H1 (cell line): Measurements from ENCODE around the gene TANC1. TPM values are rescaled to one million over a fixed set of nuclear protein-coding genes. Genes with fewer than 3 reads are reported as not detected.

ENCODE experiments used
- CTCF ChIA-PET: fragments of 300-600 bp; sonication (Branson Sonifier 250); formaldehyde crosslinking; loops from one replicate; lab custom pipeline; 2021; ENCODE audit not compliant: partially characterized antibody; lab: Charles Lee
- POLR2A ChIA-PET: fragments of 300-600 bp; sonication (Branson Sonifier 250); formaldehyde crosslinking; loops from one replicate; lab custom pipeline; 2021; ENCODE audit warnings: inconsistent platforms; ENCODE audit not compliant: partially characterized antibody; lab: Charles Lee
- DNase-seq, 2 experiments: peaks; one replicate each; pipeline versions ENCODE4 v3.0.0 to v3.0.0-alpha.2; 2010 to 2022; ENCODE audit warnings: low spot score in 2 of 2, low read depth in 1 of 2, mixed read lengths in 1 of 2
- FAIRE-seq: peaks from 2 replicates; lab custom pipeline; 2011; peaks lifted over from hg19 to GRCh38; lab: Jason Lieb, UNC
- H2AFZ ChIP-seq: 2 replicates; pipeline ENCODE4 v1.8.1; 2012; ENCODE audit warnings: low read length, inconsistent platforms
- H2AK5ac ChIP-seq: 2 replicates; pipeline ENCODE4 v1.6.1; 2013; ENCODE audit warnings: low read depth, low read length
- H2BK120ac ChIP-seq: replicated peaks from 2 replicates; pipeline ENCODE3; 2013; ENCODE audit warnings: low read depth, low read length, inconsistent platforms
- H2BK12ac ChIP-seq: 2 replicates; pipeline ENCODE4 v1.6.1; 2013; ENCODE audit warnings: low read depth, low read length
- H2BK15ac ChIP-seq: 2 replicates; pipeline ENCODE4 v1.6.1; 2013; ENCODE audit warnings: low read length
- H2BK20ac ChIP-seq: 2 replicates; pipeline ENCODE4 v1.6.1; 2013; ENCODE audit warnings: low read length
- H2BK5ac ChIP-seq: 2 replicates; pipeline ENCODE4 v1.6.1; 2013; ENCODE audit warnings: low read depth, low read length
- H3K14ac ChIP-seq: 2 replicates; pipeline ENCODE4 v1.6.1; 2013; ENCODE audit warnings: inconsistent platforms; ENCODE audit not compliant: insufficient read length
- H3K18ac ChIP-seq: 2 replicates; pipeline ENCODE4 v1.6.1; 2013; ENCODE audit warnings: low read length; ENCODE audit errors: extremely low read depth
- H3K23ac ChIP-seq: 2 replicates; pipeline ENCODE4 v1.6.1; 2013; ENCODE audit warnings: inconsistent platforms; ENCODE audit not compliant: insufficient read length
- H3K23me2 ChIP-seq: 2 replicates; pipeline ENCODE4 v1.6.1; 2013; ENCODE audit warnings: low read depth, low read length
- H3K27ac ChIP-seq: 2 replicates; pipeline ENCODE4 v1.6.1; 2011; ENCODE audit warnings: low read depth, low read length, inconsistent platforms
- H3K27me3 ChIP-seq, 4 experiments: replicated peaks in 1 of 4; 1 replicate in 1 of 4; 2 replicates in 3 of 4; pipeline versions ENCODE4 v1.6.1 to v1.8.1; 2011 to 2013; ENCODE audit warnings: low read length in 3 of 4, mild to moderate bottlenecking in 3 of 4, inconsistent platforms in 2 of 4, mixed read lengths in 2 of 4, moderate library complexity in 1 of 4; ENCODE audit not compliant: control insufficient read depth in 3 of 4, insufficient read depth in 3 of 4; ENCODE audit errors: extremely low read depth in 1 of 4
- H3K36me3 ChIP-seq, 4 experiments: 2 replicates each; pipeline versions ENCODE4 v1.6.1 to v1.8.1; 2011 to 2013; ENCODE audit warnings: mild to moderate bottlenecking in 4 of 4, low read length in 3 of 4, moderate library complexity in 2 of 4, control low read depth in 1 of 4, inconsistent platforms in 1 of 4; ENCODE audit not compliant: insufficient read depth in 4 of 4, control insufficient read depth in 2 of 4
- H3K4ac ChIP-seq: replicated peaks from 2 replicates; pipeline ENCODE3; 2013; ENCODE audit warnings: low read length, low read depth, mixed read lengths, inconsistent platforms; ENCODE audit not compliant: insufficient read length
- H3K4me1 ChIP-seq, 4 experiments: replicated peaks in 1 of 4; 1 replicate in 1 of 4; 2 replicates in 3 of 4; pipeline versions ENCODE4 v1.6.1 to v1.8.1; 2011 to 2013; ENCODE audit warnings: low read length in 3 of 4, inconsistent platforms in 2 of 4, mixed read lengths in 1 of 4; ENCODE audit not compliant: insufficient read depth in 4 of 4, control insufficient read depth in 3 of 4
- H3K4me2 ChIP-seq, 2 experiments: 2 replicates each; pipeline versions ENCODE4 v1.6.1 to v1.8.1; 2011 to 2013; ENCODE audit warnings: low read depth in 2 of 2, low read length in 2 of 2, control low read depth in 1 of 2, inconsistent platforms in 1 of 2, mild to moderate bottlenecking in 1 of 2; ENCODE audit not compliant: insufficient read depth in 1 of 2
- H3K4me3 ChIP-seq, 4 experiments: fragments of 200-600, 300-600 bp in 1 of 4; sonication (generic), shearing (Covaris generic), sonication (Bioruptor Twin) in 1 of 4; 2 replicates each; pipeline versions ENCODE4 v1.5.1 to v1.8.1; 2011 to 2016; ENCODE audit warnings: low read length in 4 of 4, low read depth in 3 of 4, control low read depth in 2 of 4, inconsistent platforms in 2 of 4, mild to moderate bottlenecking in 2 of 4, mixed read lengths in 1 of 4, moderate library complexity in 1 of 4; ENCODE audit not compliant: insufficient read depth in 2 of 4; ENCODE audit errors: extremely low read depth in 1 of 4
- H3K56ac ChIP-seq: replicated peaks from 2 replicates; pipeline ENCODE3; 2013; ENCODE audit warnings: low read depth, mild to moderate bottlenecking, mixed read lengths, low read length, inconsistent platforms; ENCODE audit not compliant: insufficient read length
- H3K79me1 ChIP-seq: 2 replicates; pipeline ENCODE4 v1.6.1; 2013; ENCODE audit warnings: low read depth, low read length, control low read depth
- H3K79me2 ChIP-seq, 2 experiments: 2 replicates each; pipeline versions ENCODE4 v1.6.1 to v1.8.1; 2012 to 2013; ENCODE audit warnings: low read length in 2 of 2, mild to moderate bottlenecking in 2 of 2, inconsistent platforms in 1 of 2; ENCODE audit not compliant: insufficient read depth in 2 of 2, control insufficient read depth in 1 of 2
- H3K9ac ChIP-seq, 4 experiments: replicated peaks in 1 of 4; 1 replicate in 1 of 4; 2 replicates in 3 of 4; pipeline versions ENCODE4 v1.6.1 to v1.8.1; 2011 to 2013; ENCODE audit warnings: low read depth in 3 of 4, low read length in 3 of 4, control low read depth in 2 of 4, mild to moderate bottlenecking in 2 of 4, moderate library complexity in 2 of 4, inconsistent platforms in 1 of 4; ENCODE audit errors: extremely low read depth in 1 of 4
- H3K9me3 ChIP-seq, 2 experiments: 2 replicates each; pipeline versions ENCODE4 v1.6.1 to v1.8.1; 2012 to 2013; ENCODE audit warnings: mild to moderate bottlenecking in 2 of 2, moderate library complexity in 2 of 2, control low read depth in 1 of 2, inconsistent platforms in 1 of 2, low read depth in 1 of 2, low read length in 1 of 2, mixed read lengths in 1 of 2; ENCODE audit not compliant: insufficient read depth in 2 of 2
- H4K20me1 ChIP-seq, 2 experiments: replicated peaks in 1 of 2; 2 replicates each; pipeline versions ENCODE3 to v1.8.1; 2011 to 2013; ENCODE audit warnings: inconsistent platforms in 2 of 2, low read length in 2 of 2, mild to moderate bottlenecking in 1 of 2; ENCODE audit not compliant: insufficient read depth in 2 of 2, control insufficient read depth in 1 of 2
- H4K5ac ChIP-seq: 2 replicates; pipeline ENCODE4 v1.6.1; 2013; ENCODE audit warnings: low read length, low read depth, mixed read lengths, inconsistent platforms; ENCODE audit not compliant: insufficient read length
- H4K8ac ChIP-seq: 2 replicates; pipeline ENCODE4 v1.8.0; 2013; ENCODE audit warnings: mild to moderate bottlenecking, moderate library complexity, low read length, inconsistent platforms; ENCODE audit not compliant: insufficient read depth; ENCODE audit errors: extremely low read depth
- H4K91ac ChIP-seq: replicated peaks from 2 replicates; pipeline ENCODE3; 2013; ENCODE audit warnings: low read length, mixed read lengths, inconsistent platforms; ENCODE audit not compliant: insufficient read length
- CBX5 ChIP-seq: fragments of 300-800, 300-1000 bp; sonication (generic); IDR thresholded peaks from 2 replicates; pipeline ENCODE4 v1.7.1; 2016; ENCODE audit warnings: antibody characterized with exemption, low read length, low read depth
- HDAC2 ChIP-seq, 2 experiments: fragments of 300-600 bp in 1 of 2; sonication (generic) in 1 of 2; IDR thresholded peaks; 2 replicates each; pipeline ENCODE4 v1.6.1; 2011 to 2012; ENCODE audit warnings: low read depth in 2 of 2, low read length in 2 of 2, mild to moderate bottlenecking in 2 of 2, moderate library complexity in 2 of 2, borderline replicate concordance in 1 of 2, inconsistent platforms in 1 of 2
- RXRA ChIP-seq: IDR thresholded peaks from 2 replicates; pipeline ENCODE4 v1.6.1; 2011; ENCODE audit warnings: low read depth, mild to moderate bottlenecking, low read length, moderate library complexity; ENCODE audit not compliant: insufficient read depth
- SIRT6 ChIP-seq: IDR thresholded peaks from one replicate; pipeline ENCODE4 v1.7.1; 2012; ENCODE audit warnings: low read length, inconsistent platforms
- WGBS, 2 experiments: shearing (Covaris generic) in 1 of 2; methylation state at CpG; one replicate each; pipeline versions ENCODE4 v1.1.6 to v1.1.7; 2013 to 2015; ENCODE audit warnings: low lambda C conversion rate in 2 of 2, mixed read lengths in 2 of 2, inconsistent platforms in 1 of 2, low coverage in 1 of 2, missing lambda C conversion rate in 1 of 2; ENCODE audit not compliant: insufficient replicate concordance in 2 of 2, insufficient coverage in 1 of 2, insufficient read length in 1 of 2; ENCODE audit errors: extremely low coverage in 1 of 2, missing lambda C conversion rate in 1 of 2; 5-methylcytosine and 5-hydroxymethylcytosine counted together
- polyA plus RNA-seq, 7 experiments: library from polyadenylated mRNA; depleted of rRNA in 3 of 7; stranded (reverse) in 5 of 7; unstranded in 2 of 7; fragments of >200 nt in 5 of 7; fragments of 200-250 nt in 2 of 7; gene quantifications; 1 replicate in 5 of 7; 2 replicates in 1 of 7; 4 replicates in 1 of 7; pipeline versions ENCODE4 v1.2.1 to v1.2.3, GENCODE V29; 2011 to 2013; ENCODE audit warnings: missing spikeins in 2 of 7, mixed read lengths in 2 of 7
- total RNA-seq: library from RNA; stranded (reverse); fragmentation: NEBNext Ultra II Directional; extraction: Animal tissue kit (Norgen Biotek cat#: 25700); gene quantifications from 2 replicates; pipeline ENCODE4 v1.2.1, GENCODE V29; 2021

TANC1 gene
- total and polyA plus RNA-seq, 2 of the 8 experiments (the other 6 are each of a cell fraction or from before 2014, with no cell fraction given): 4.1 to 7.6 TPM

- H4K20me1 ChIP-seq: no peaks in the 10 kb centered on the region
- FAIRE-seq: no peak
- H3K4me1 ChIP-seq: peaks cover 0 to 7% (median 2%) of the 10 kb centered on the region in 4 experiments; a peak in 1 of 7 replicates
- H3K14ac ChIP-seq: no peak overlapping the region
- H3K4me3 ChIP-seq: no peak overlapping the region
- H3K27ac ChIP-seq: no peak overlapping the region
- H4K5ac ChIP-seq: no peak overlapping the region
- H4K8ac ChIP-seq: no peak overlapping the region
- H3K9me3 ChIP-seq: peaks cover 5 to 7% of the 10 kb centered on the region in 2 experiments
- H2BK5ac ChIP-seq: no peak overlapping the region
- 91% methylated on average over 1 of the region's 1 CpG; no CpG with 5 or more reads in 1 of the 2 experiments for WGBS, 2 experiments
- no peaks in the 10 kb centered on the region; the same call in 1 of the 2 replicates for H3K79me1 ChIP-seq
- CTCF ChIA-PET: interaction anchor here (0.6 to 1.0 kb wide), 2 partner anchors 12 to 136 kb away, joined by 3 read pairs; no protein-coding TSS in a partner anchor
- H3K23me2 ChIP-seq: no peaks in the 10 kb centered on the region; the same call in 1 of the 2 replicates
- H3K23ac ChIP-seq: no peak overlapping the region
- no peak overlapping the region for H3K56ac ChIP-seq
- no peak overlapping the region for H3K4me2 ChIP-seq
- POLR2A ChIA-PET: no interaction called here
- no peak overlapping the region for H2BK120ac ChIP-seq
- H2BK20ac ChIP-seq: no peak overlapping the region
- DNase-seq: no peak
- no peaks in the 10 kb centered on the region for H3K79me2 ChIP-seq
- no peak overlapping the region for H3K18ac ChIP-seq
- no peaks in the 10 kb centered on the region; a peak in 1 of 8 replicates for H3K36me3 ChIP-seq
- H2BK12ac ChIP-seq: no peak overlapping the region
- no peak overlapping the region for H3K4ac ChIP-seq
- no peak overlapping the region for H2AK5ac ChIP-seq
- H3K9ac ChIP-seq: no peak overlapping the region
- TF ChIP-seq HDAC2 (IDR thresholded peaks at IDR 0.05; ENCODE audit: borderline replicate concordance in 1 of 2, low read depth in 2 of 2, low read length in 2 of 2): no peak
- no peak for TF ChIP-seq RXRA
- TF ChIP-seq CBX5: no peak
- TF ChIP-seq SIRT6: no peak
- no peak overlapping the region for H2BK15ac ChIP-seq
- H2AFZ ChIP-seq: no peak overlapping the region
- no peak overlapping the region for H4K91ac ChIP-seq
- no peaks in the 10 kb centered on the region for H3K27me3 ChIP-seq
These were observed 78.5 kb downstream of the TANC1 start for GRCh38 chr2:159046966-159047365.
